ENCODE measurements around the gene TMEM238.

Gene TMEM238

GRCh38 chr19:55387736-55388497, 3.8 kb upstream of the TMEM238 start:
- TF ChIP-seq GATA2 (IDR thresholded peaks at IDR 0.05; ENCODE audit: low read depth, low read length) (no peak), GATA3 (IDR thresholded peaks at IDR 0.05; ENCODE audit: low read depth, low read length) (no peak)

GRCh38 chr19:55386493-55386971, 2.4 kb upstream of the TMEM238 start:
- no peak for TF ChIP-seq GATA3 (IDR thresholded peaks at IDR 0.05; ENCODE audit: low read depth, low read length)
- no peak for TF ChIP-seq GATA2 (IDR thresholded peaks at IDR 0.05; ENCODE audit: low read depth, low read length)

- TF ChIP-seq GATA3 (IDR thresholded peaks at IDR 0.05; ENCODE audit: low read depth, low read length) (no peak), GATA2 (IDR thresholded peaks at IDR 0.05; ENCODE audit: low read depth, low read length) (no peak)
Observed at GRCh38 chr19:55385724-55386492, 1.8 kb upstream of the TMEM238 start, which contains the start of gene RPL28. TSS of gene RPL28 (plus strand) at chr19:55385932. CDS start at chr19:55386358, 426 bp downstream.

GRCh38 chr19:55384920-55385723, 1.0 kb upstream of the TMEM238 start:
- TF ChIP-seq GATA3 (IDR thresholded peaks at IDR 0.05; ENCODE audit: low read depth, low read length) (no peak), GATA2 (IDR thresholded peaks at IDR 0.05; ENCODE audit: low read depth, low read length) (no peak)

GRCh38 chr19:55383279-55384130, 587 bp downstream of the TMEM238 start:
- no peak for TF ChIP-seq GATA2 (IDR thresholded peaks at IDR 0.05; ENCODE audit: low read depth, low read length)
- TF ChIP-seq GATA3 (IDR thresholded peaks at IDR 0.05; ENCODE audit: low read depth, low read length): no peak

- TF ChIP-seq GATA2 (IDR thresholded peaks at IDR 0.05; ENCODE audit: low read depth, low read length) (no peak), GATA3 (IDR thresholded peaks at IDR 0.05; ENCODE audit: low read depth, low read length) (no peak)
Observed at GRCh38 chr19:55382522-55383054, 1.5 kb downstream of the TMEM238 start.

GRCh38 chr19:55382013-55382412, 2.1 kb downstream of the TMEM238 start:
- TF ChIP-seq GATA2 (IDR thresholded peaks at IDR 0.05; ENCODE audit: low read depth, low read length) (no peak), GATA3 (IDR thresholded peaks at IDR 0.05; ENCODE audit: low read depth, low read length) (no peak)

GRCh38 chr19:55379174-55379573, 4.9 kb downstream of the TMEM238 start:
- TF ChIP-seq GATA3 (IDR thresholded peaks at IDR 0.05; ENCODE audit: low read depth, low read length) (no peak), GATA2 (IDR thresholded peaks at IDR 0.05; ENCODE audit: low read depth, low read length) (no peak)

- TF ChIP-seq GATA3 (IDR thresholded peaks at IDR 0.05; ENCODE audit: low read depth, low read length) (no peak), GATA2 (IDR thresholded peaks at IDR 0.05; ENCODE audit: low read depth, low read length) (no peak)
Observed at GRCh38 chr19:55377356-55378131, 6.5 kb downstream of the TMEM238 start.

GRCh38 chr19:55376241-55376933, 7.7 kb downstream of the TMEM238 start, which contains the start of gene TMEM190:
TSS of gene TMEM190 (plus strand) at chr19:55376826. CDS start at chr19:55376854, 28 bp downstream.
- TF ChIP-seq GATA3 (IDR thresholded peaks at IDR 0.05; ENCODE audit: low read depth, low read length): no peak
- no peak for TF ChIP-seq GATA2 (IDR thresholded peaks at IDR 0.05; ENCODE audit: low read depth, low read length)

GRCh38 chr19:55373993-55374757, 9.9 kb downstream of the TMEM238 start:
- TF ChIP-seq GATA3 (IDR thresholded peaks at IDR 0.05; ENCODE audit: low read depth, low read length): no peak
- TF ChIP-seq GATA2 (IDR thresholded peaks at IDR 0.05; ENCODE audit: low read depth, low read length): no peak
